Measurements from ENCODE around the gene PLPP2. TPM values are rescaled to one million over a fixed set of nuclear protein-coding genes. Genes with fewer than 3 reads are reported as not detected.

PLPP2 gene
- total and polyA plus RNA-seq, 2 experiments from 2014 or later = 9.9 to 20.2 TPM

GRCh38 chr19:311813-312261 is 20.6 kb upstream of the PLPP2 start:
- 95% methylated on average over 23 of the region's 33 CpGs for WGBS (ENCODE audit: low lambda C conversion rate, missing lambda C conversion rate)
- Histone ChIP-seq H3K4me3 (no peak overlapping the region), H4K20me1 (ENCODE audit: insufficient read depth, poor library complexity, severe bottlenecking) (peaks cover 3% of the 10 kb centered on the region), H3K9me2 (replicated peaks; ENCODE audit: insufficient read depth) (no peaks in the 10 kb centered on the region), H3K4me1 (ENCODE audit: insufficient read depth) (no peaks in the 10 kb centered on the region), H3K27me3 (no peaks in the 10 kb centered on the region), H3K27ac (no peak overlapping the region), H3K36me3 (replicated peaks; ENCODE audit: insufficient read depth, low read depth) (no peaks in the 10 kb centered on the region), H3K9me3 (ENCODE audit: low read depth) (no peaks in the 10 kb centered on the region), H2AFZ (no peak overlapping the region), H3K79me2 (peaks cover 20% of the 10 kb centered on the region), H3K4me2 (no peak overlapping the region)
- no peak for DNase-seq (ENCODE audit: low spot score)
- no peak for TF ChIP-seq EZH2 (IDR thresholded peaks at IDR 0.05; ENCODE audit: borderline replicate concordance)
- TF ChIP-seq CTCF (IDR thresholded peaks at IDR 0.05; ENCODE audit: poor library complexity) = no peak
- TF ChIP-seq EZH2phosphoT487 (IDR thresholded peaks at IDR 0.05; ENCODE audit: low read depth, severe bottlenecking, unreplicated experiment) = no peak

GRCh38 chr19:310781-311496 is 19.7 kb upstream of the PLPP2 start:
- TF ChIP-seq EZH2 (IDR thresholded peaks at IDR 0.05; ENCODE audit: borderline replicate concordance) = no peak
- no peak for TF ChIP-seq EZH2phosphoT487 (IDR thresholded peaks at IDR 0.05; ENCODE audit: low read depth, severe bottlenecking, unreplicated experiment)
- no peak for TF ChIP-seq CTCF (IDR thresholded peaks at IDR 0.05; ENCODE audit: poor library complexity)
- no peaks in the 10 kb centered on the region for H3K4me1 ChIP-seq (ENCODE audit: insufficient read depth)
- H2AFZ ChIP-seq = no peak overlapping the region
- H3K36me3 ChIP-seq (replicated peaks; ENCODE audit: insufficient read depth, low read depth) = no peaks in the 10 kb centered on the region
- no peak for DNase-seq (ENCODE audit: low spot score)
- H3K4me2 ChIP-seq = no peak overlapping the region
- no peak overlapping the region for H3K27ac ChIP-seq
- peaks cover 11% of the 10 kb centered on the region for H3K79me2 ChIP-seq
- 96% methylated on average over 24 of the region's 24 CpGs for WGBS (ENCODE audit: low lambda C conversion rate, missing lambda C conversion rate)
- H3K27me3 ChIP-seq = no peaks in the 10 kb centered on the region
- no peaks in the 10 kb centered on the region for H3K9me3 ChIP-seq (ENCODE audit: low read depth)
- H4K20me1 ChIP-seq (ENCODE audit: insufficient read depth, poor library complexity, severe bottlenecking) = peaks cover 3% of the 10 kb centered on the region
- no peak overlapping the region for H3K4me3 ChIP-seq
- H3K9me2 ChIP-seq (replicated peaks; ENCODE audit: insufficient read depth) = no peaks in the 10 kb centered on the region

GRCh38 chr19:310141-310651 is 19.0 kb upstream of the PLPP2 start:
- H3K4me2 ChIP-seq = no peak overlapping the region
- no peaks in the 10 kb centered on the region for H3K9me3 ChIP-seq (ENCODE audit: low read depth)
- H4K20me1 ChIP-seq (ENCODE audit: insufficient read depth, poor library complexity, severe bottlenecking) = no peaks in the 10 kb centered on the region
- no peak overlapping the region for H2AFZ ChIP-seq
- no peaks in the 10 kb centered on the region for H3K4me1 ChIP-seq (ENCODE audit: insufficient read depth)
- H3K9me2 ChIP-seq (replicated peaks; ENCODE audit: insufficient read depth) = no peaks in the 10 kb centered on the region
- H3K36me3 ChIP-seq (replicated peaks; ENCODE audit: insufficient read depth, low read depth) = no peaks in the 10 kb centered on the region
- peaks cover 3% of the 10 kb centered on the region for H3K79me2 ChIP-seq
- H3K4me3 ChIP-seq = no peak overlapping the region
- TF ChIP-seq EZH2phosphoT487 (IDR thresholded peaks at IDR 0.05; ENCODE audit: low read depth, severe bottlenecking, unreplicated experiment) = no peak
- TF ChIP-seq EZH2 (IDR thresholded peaks at IDR 0.05; ENCODE audit: borderline replicate concordance) = no peak
- TF ChIP-seq CTCF (IDR thresholded peaks at IDR 0.05; ENCODE audit: poor library complexity) = no peak
- no peaks in the 10 kb centered on the region for H3K27me3 ChIP-seq
- no peak overlapping the region for H3K27ac ChIP-seq
- DNase-seq (ENCODE audit: low spot score) = no peak
- 95% methylated on average over 30 of the region's 30 CpGs for WGBS (ENCODE audit: low lambda C conversion rate, missing lambda C conversion rate)

Measured in hepatocyte (in vitro differentiated cells).